Lung microvascular endothelial cell (primary cell): ENCODE results near the gene GJD3. TPM values are rescaled to one million over a fixed set of nuclear protein-coding genes. Genes with fewer than 3 reads are reported as not detected.

ENCODE experiments used
- DNase-seq, 2 donors: peaks; one replicate each; pipeline versions ENCODE4 v3.0.0 to v3.0.0-alpha.2; 2010; ENCODE audit warnings: low read depth in 2 of 2
- total RNA-seq: library from RNA; depleted of rRNA; stranded (reverse); fragments of >200 nt; gene quantifications from 2 replicates; pipeline ENCODE4 v1.2.1, GENCODE V29; 2014

The GJD3 gene
- total RNA-seq, 1 donor from 2014 or later = 3.0 TPM

- peak; percentile 83 to 87 for DNase-seq
Observed at GRCh38 chr17:40323391-40324381, 40.9 kb downstream of the GJD3 start.

- DNase-seq = peak; percentile 96 to 97
Observed at GRCh38 chr17:40322358-40323315, 41.9 kb downstream of the GJD3 start.

GRCh38 chr17:40321961-40322357 is 42.6 kb downstream of the GJD3 start:
- no peak for DNase-seq

GRCh38 chr17:40321524-40321929 is 43.0 kb downstream of the GJD3 start:
- DNase-seq = no peak

GRCh38 chr17:40320756-40321523 is 43.6 kb downstream of the GJD3 start:
- no peak for DNase-seq

- no peak for DNase-seq
Observed at GRCh38 chr17:40319651-40320540, 44.6 kb downstream of the GJD3 start.

GRCh38 chr17:40318830-40319391 is 45.6 kb downstream of the GJD3 start:
- no peak for DNase-seq

GRCh38 chr17:40317880-40318829 is 46.4 kb downstream of the GJD3 start:
- DNase-seq = peak; percentile 95 to 97

- DNase-seq = peak in 1 of 2 donors; percentile 79
Observed at GRCh38 chr17:40317345-40317873, 47.1 kb downstream of the GJD3 start.

- peak; percentile 79 to 84 for DNase-seq
Observed at GRCh38 chr17:40316571-40317344, 47.8 kb downstream of the GJD3 start.

GRCh38 chr17:40315678-40316570 is 48.6 kb downstream of the GJD3 start:
- no peak for DNase-seq

GRCh38 chr17:40315206-40315605 is 49.3 kb downstream of the GJD3 start:
- no peak for DNase-seq

- DNase-seq = peak; percentile 88 to 96
Observed at GRCh38 chr17:40314584-40314956, 50.0 kb downstream of the GJD3 start.

- no peak for DNase-seq
Observed at GRCh38 chr17:40313668-40314583, 50.6 kb downstream of the GJD3 start.
